Measurements from ENCODE around the gene KCNK13.
"Not testable (repeated sequence)": the region's sequence is repeated elsewhere in the genome, so short reads cannot be mapped to it uniquely, and the experiment has no call there.

The KCNK13 gene

GRCh38 chr14:90200546-90200945 lies 138.8 kb downstream of the KCNK13 start:
- DNase-seq, result not testable (repeated sequence)

DNA sequence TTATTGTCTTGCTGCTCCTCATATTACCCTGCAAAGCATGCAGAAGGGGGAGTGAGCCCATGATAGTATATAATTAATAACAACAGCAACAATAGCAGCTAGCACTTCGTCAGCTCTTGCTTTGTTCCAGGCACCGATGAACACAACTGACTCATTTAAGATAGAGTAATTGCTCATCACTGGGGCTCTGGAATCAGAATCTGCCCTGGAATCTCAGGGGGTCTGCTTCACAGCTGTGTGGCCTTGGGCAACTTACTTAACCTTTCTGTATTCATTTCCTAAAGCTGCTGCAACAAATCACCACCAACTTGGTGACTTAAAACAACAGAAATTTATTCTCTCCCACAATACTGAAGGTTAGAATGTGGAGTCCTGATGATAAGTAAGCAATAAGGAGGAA lies 139.6 kb downstream of the KCNK13 start:
- DNase-seq, result no peak

- DNase-seq, result no peak
Measured at GRCh38 chr14:90204516-90204915, 142.7 kb downstream of the KCNK13 start.

DNA sequence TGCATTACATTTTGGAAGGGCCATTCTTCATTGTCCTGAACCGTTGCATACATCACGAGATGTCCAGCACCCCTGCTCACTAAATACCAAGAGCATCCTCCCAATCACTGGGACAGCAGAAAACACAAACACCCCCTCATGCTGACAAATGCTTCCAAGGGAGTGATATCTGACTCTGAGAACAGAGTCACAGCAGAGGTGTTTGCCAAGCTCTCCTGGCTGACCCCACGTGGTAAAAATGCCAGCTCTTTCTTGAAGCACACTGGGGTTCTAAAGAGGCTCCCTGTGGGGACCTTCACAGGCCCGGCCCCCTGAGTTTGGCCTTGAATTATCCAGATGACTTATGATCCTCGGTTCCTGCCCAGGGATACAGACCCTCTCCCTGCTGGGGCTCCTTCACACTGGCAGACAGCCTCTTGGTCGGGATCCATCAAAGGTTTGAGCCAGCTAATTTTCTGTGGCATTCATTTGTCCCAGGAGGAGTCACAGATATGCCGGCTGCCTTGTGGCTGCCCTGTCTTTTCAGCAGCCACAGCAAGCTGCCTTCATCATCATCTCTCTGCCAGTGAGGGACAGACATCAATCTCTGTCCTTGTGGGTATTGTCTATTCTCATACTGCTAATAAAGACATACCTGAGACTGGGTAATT lies 151.4 kb downstream of the KCNK13 start:
- DNase-seq, result no peak

DNA sequence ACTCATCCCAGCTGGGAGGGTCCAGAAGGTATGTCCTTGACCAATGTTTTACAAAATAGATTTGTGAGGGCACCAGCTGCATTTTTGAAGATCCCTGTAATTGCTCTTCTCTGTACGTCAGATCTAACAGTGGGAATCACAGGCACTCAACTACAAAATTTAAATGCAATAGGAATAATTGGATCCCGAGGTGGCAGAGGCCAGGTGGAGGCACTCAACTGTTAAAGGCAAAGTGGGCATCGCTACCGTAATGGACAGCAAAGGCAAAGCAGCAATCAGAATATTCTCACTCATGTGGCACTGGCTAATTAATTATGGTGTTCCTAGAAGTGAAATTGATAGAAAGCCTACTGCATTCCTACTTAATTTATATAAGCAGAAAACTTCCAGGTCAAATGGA lies 166.7 kb downstream of the KCNK13 start:
- DNase-seq, result no peak

DNA sequence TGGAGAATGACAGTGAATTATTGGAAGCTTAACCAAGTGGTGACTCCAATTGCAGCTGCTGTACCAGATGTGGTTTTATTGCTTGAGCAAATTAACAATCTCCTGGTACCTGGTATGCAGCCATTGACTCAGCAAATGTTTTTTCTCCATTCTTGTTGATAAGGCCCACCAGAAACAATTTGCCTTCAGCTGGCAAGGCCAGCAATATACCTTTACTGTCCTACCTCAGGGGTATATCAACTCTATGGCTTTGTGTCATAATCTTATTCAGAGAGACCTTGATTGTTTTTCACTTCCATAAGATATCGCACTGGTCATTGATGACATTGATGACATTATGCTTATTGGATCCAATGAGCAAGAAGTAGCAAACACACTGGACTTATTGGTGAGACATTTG lies 168.1 kb downstream of the KCNK13 start:
- DNase-seq, result not testable (repeated sequence)

Data from activated CD4-positive, alpha-beta T cell treated with anti-CD3 and anti-CD28 coated beads for 1 hour (primary cell).